ENCODE data around the gene TNIK.

The TNIK gene

GRCh38 chr3:171058873-171059603 is 401.2 kb downstream of the TNIK start:
- DNase-seq: no peak

GRCh38 chr3:171058058-171058457 is 402.1 kb downstream of the TNIK start:
- no peak for DNase-seq

GRCh38 chr3:171057072-171057471 is 403.1 kb downstream of the TNIK start:
- DNase-seq: no peak

- DNase-seq: no peak
Measured at GRCh38 chr3:171056528-171056927, 403.7 kb downstream of the TNIK start.

GRCh38 chr3:171055336-171056178 is 404.6 kb downstream of the TNIK start:
- no peak for DNase-seq

- no peak for DNase-seq
Measured at GRCh38 chr3:171054921-171055320, 405.3 kb downstream of the TNIK start.

- no peak for DNase-seq
Measured at GRCh38 chr3:171054231-171054630, 406.0 kb downstream of the TNIK start.

GRCh38 chr3:171049861-171050444 is 410.3 kb downstream of the TNIK start:
- DNase-seq: peak; percentile 31

- DNase-seq: no peak
Measured at GRCh38 chr3:171046760-171047159, 413.4 kb downstream of the TNIK start.

GRCh38 chr3:171044835-171045793 is 415.1 kb downstream of the TNIK start:
- DNase-seq: no peak

GRCh38 chr3:171044384-171044783 is 415.8 kb downstream of the TNIK start:
- DNase-seq: no peak

GRCh38 chr3:171039674-171040073 is 420.5 kb downstream of the TNIK start:
- no peak for DNase-seq

- DNase-seq: no peak
Measured at GRCh38 chr3:171038342-171038741, 421.9 kb downstream of the TNIK start.

GRCh38 chr3:171028779-171029232 is 431.4 kb downstream of the TNIK start:
- DNase-seq: no peak

- peak; percentile 3 for DNase-seq
Measured at GRCh38 chr3:171028025-171028778, 432.0 kb downstream of the TNIK start.

GRCh38 chr3:171026597-171027293 is 433.5 kb downstream of the TNIK start, which contains the start of gene SLC2A2:
Gene SLC2A2, minus strand, starts transcription at chr3:171026720. Its CDS starts 50 bp downstream, at chr3:171026670.
- DNase-seq: no peak

GRCh38 chr3:171023566-171023965 is 436.6 kb downstream of the TNIK start:
- DNase-seq: no peak

- no peak for DNase-seq
Measured at GRCh38 chr3:171021377-171021776, 438.8 kb downstream of the TNIK start.

- DNase-seq: no peak
Measured at GRCh38 chr3:171018156-171018935, 441.9 kb downstream of the TNIK start.
